GM18517 (cell line): Measurements from ENCODE around the gene CLSTN2.

Experiments
- ATAC-seq: cut with Tn5 transposase; IDR thresholded peaks from one replicate; pipeline ENCODE4 v1.9.1; 2021; ENCODE audit warnings: mild to moderate bottlenecking, moderate library complexity; ENCODE audit not compliant: unreplicated experiment

The CLSTN2 gene

DNA sequence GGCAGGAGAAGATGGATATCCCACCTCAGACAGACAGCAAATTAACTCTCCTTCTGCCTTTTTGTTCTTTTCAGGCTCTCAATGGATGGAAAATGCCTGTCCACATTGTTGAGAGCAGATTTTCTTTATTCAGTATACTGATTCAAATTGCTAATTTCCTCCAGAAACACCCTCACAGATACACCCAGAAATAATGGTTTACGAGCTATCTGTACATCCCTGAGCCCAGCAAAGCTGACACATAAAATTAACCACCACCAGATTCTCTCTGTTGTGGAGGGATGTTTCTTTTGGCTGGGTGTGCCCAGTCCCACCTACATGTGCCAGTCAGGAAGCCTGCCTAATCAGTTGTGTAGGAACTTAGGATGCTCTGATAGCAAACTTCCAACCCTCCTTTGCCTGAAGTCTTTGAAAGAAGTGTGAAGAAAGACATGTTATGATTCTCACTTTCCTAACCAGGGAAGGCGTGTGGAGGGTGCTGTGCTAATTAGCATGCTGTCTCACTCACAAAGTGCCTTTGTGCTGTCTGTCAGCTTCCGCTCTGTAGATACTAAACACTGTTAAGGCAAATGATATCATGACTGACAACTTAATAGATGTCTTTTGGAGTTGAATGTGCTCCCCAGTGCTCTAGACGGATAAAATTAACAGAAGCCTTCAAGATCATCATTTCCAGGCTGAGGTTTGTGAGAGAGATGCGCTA lies 208.5 kb downstream of the CLSTN2 start:
- no peak for ATAC-seq

DNA sequence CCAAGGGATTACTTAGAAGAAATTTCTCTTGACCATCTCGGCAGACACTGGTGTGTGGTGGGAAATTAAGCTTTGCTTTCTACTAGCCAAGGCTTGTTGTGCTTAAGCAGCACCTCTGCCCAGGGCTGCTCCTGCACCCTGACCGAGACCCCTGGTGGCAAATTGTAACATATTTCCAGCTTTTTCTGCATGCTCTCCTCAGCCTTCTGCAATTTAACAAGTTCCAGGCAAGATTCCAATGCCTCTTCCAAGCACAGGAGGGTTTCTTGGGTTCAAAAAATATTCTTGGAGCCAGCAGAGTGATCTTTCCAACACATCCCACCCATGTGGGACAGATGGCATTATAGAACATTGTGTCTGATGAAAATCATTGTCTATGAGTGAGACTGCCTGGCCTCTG lies 210.5 kb downstream of the CLSTN2 start:
- no peak for ATAC-seq

DNA sequence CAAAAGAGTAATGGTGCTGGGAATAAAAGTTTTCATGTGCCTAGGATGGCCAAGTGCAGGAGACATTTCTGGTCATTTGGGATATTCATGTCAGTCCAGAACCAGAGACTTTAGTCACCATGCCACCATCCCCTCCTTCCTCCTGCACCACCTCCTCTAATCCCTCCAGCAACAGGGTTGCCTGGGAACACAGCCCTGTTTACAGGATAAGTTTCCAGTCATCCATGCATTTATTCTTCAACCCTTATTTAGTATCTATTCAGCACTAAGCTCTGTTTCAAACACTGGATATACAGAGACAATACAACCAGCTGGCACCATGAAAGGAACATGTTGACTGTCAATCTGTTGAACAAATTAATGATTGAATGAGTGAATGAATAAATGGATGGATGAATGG lies 211.7 kb downstream of the CLSTN2 start:
- ATAC-seq: no peak

DNA sequence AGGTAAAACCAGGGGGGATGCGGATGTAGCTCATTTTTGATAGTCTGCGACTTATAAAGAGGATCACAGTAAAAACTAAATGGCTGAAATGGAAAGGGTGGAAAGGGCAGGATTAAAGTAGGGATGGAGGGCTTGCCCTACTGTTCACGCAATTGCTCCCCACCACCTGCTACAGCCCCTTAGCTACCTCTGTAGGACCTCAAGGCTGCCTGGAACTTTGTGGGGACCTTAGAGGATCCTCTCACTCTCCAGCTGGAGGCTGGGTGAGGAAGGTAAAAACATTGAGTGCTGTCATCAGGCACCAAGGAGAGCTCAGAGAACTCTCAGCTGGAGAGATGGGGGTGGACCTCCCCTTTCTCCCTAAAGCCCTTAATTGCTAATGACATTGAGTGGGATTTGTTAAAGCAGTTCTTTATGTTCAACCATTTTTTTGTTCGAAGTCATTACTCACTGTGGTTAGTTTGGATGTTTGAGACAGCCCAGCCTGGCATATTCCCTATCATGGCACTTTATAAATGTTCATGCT lies 213.0 kb downstream of the CLSTN2 start:
- no peak for ATAC-seq

DNA sequence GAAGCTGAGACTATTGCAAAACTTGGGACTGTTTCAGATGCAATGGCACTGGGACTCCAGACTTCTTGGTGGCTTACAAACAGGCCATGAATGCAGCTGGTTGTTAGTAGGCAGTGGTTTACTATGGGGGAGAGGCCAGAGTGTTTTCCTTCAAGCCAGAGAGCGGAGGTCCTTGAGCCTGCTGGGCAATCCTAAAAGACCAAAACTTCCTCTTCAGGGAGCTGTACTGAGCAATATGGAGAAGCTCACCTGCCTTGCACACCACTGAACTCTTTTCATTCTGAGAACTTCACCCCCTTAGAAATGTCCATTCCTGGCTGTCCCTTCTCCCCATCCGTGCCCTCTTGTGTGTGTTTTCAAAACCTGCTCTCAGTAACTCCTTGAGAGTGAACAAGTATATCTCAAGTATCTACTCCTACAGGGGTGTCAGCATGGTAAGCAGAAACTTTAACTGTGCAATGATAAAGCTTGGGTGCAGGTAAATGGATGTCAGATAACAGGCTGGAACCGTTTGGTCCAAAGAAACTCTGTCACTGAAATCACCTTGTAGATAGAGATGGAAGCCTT lies 213.9 kb downstream of the CLSTN2 start:
- ATAC-seq: no peak

DNA sequence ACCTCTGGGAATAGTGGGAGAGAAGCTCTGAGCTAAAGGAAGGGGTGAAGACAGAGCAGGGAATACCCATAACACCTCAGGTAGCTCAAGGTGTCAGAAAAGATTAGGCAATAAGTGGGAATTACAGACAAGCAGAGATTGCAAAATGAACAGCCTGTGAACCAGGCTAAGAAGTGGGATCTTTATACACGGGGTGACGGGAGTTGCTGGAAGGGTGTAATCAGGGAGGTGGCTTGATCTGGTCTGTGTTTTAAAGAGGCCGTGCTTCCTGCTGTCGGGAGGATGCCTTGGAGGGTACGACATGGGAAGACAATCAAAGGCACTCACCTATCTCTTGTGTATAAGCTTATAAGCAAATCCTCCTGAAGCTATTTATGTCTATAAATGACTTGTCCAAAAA lies 216.3 kb downstream of the CLSTN2 start:
- ATAC-seq: no peak

DNA sequence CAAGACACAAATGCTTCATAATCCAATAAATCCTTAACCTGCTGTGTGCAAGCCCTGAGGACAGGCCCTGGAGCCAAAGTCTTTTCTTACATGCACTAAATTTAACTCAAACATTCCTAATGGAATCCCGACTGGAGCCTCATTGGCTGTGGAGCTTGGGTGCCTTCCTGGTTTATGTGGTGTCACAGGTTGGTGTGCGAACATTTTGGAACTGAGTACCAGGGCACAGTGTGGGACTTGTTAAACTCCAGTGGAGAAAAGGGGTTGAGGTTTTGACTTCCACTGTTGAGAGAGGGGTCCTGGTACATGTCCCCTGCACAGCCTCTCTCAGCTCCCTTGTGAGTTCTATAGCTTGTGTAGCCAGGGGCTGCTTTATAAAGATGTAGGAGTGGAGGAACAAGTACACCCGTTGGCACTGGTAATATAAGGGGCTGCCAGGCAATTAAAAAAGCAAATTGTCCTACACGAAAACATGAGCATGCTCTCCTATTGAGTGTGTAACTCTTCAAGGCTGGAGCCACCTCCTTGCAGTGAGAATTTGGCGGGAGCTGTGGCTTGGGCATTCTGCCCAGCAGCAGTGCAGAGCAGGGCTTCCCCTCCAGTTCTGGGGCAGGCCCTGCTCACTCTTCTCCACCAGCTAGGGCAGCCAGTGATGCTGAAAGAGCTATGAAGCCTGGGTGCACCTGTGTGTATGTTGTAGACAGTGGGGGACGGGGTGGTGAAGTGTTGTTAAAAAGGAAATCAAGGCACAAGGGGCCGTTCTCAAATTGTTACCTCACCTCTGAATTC lies 218.1 kb downstream of the CLSTN2 start:
- no peak for ATAC-seq

DNA sequence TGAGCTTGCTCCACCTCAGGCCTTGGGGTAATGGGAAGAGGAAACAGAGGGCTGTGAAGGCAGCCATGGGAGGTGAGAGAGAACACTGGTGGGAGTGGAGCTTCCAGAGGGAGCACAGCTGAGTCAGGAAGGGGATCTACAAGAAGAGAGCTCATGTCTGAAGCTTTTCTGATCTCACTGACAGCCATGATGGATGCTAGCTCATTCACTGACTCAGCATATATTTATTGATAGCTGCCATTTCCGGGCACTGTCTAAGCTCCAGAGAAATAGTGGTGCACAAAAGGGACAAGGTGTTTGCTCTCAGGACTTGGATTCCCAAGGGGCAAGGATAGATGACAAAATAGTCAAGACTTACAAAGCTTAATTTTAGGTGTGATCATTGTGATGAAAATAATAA lies 218.8 kb downstream of the CLSTN2 start:
- no peak for ATAC-seq

DNA sequence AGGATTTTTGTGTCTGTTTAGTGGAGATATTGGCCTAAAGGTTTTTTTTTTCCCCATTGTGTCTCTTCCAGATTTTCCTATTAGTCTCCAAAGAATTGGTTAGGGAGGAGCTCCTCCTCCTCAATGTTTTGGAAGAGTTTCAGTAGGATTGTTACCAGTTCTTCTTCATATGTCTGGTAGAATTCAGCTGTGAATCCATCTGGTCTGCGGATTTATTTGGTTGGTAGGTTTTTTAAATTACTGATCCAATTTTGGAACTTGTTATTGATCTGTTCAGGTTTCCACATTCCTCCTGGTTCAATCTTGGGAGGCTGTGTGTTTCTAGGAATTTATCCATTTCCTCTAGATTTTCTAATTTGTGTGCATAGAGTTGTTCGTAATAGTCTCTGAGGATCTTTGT lies 222.2 kb downstream of the CLSTN2 start:
- ATAC-seq: no peak

DNA sequence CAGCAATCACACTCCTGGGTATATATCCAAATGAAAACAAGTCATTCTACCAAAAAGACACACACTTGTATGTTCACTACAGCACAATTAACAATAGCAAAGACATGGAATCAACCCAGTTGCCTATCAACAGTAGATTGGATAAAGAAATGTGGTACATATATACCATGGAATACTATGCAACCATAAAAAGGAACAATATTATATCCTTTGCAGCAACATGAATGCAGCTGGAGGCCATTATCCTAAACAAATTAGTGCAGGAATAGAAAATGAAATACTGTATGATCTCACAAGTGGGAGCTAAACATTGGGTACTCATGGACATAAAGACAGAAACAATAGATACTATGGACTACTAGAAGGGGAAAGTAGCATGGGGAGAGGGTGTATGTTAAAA lies 224.7 kb downstream of the CLSTN2 start:
- no peak for ATAC-seq

DNA sequence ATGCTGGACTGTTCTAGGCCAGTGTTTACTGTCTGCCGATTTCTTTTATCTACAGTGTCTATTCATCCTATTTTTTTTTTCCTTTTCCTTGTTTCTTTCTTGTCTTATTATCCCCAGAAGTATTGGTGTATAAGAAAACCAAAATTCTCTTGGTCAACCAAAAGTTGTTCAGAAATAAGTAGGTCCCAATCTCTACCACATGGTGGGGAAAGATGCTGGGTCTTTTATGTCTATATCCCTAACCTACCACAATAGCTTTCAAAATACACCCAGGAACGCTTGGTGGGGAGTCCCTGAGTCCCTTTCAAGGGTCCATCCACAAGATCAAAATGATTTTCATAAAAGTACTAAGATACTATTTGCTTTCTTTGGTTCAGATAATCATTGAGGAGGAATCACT lies 225.6 kb downstream of the CLSTN2 start:
- no peak for ATAC-seq

DNA sequence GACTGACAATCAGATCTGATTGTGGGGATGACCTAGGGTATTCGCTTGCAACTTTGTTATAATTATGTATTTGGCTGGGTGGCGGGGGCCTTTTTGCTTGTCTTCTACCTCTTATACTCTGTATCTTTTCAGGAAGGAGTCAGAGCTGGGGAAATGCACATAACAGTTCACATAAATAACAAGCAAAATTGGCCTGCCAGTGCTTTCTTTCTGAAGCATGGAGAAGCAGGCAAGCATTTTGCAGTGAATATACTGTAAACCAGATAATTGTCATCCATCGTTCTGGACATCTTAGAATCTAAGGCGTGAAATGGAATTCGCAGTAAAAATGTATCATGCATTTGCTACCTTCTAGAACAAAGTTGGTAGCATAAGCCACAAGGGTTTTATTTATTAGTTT lies 227.6 kb downstream of the CLSTN2 start:
- ATAC-seq: no peak

DNA sequence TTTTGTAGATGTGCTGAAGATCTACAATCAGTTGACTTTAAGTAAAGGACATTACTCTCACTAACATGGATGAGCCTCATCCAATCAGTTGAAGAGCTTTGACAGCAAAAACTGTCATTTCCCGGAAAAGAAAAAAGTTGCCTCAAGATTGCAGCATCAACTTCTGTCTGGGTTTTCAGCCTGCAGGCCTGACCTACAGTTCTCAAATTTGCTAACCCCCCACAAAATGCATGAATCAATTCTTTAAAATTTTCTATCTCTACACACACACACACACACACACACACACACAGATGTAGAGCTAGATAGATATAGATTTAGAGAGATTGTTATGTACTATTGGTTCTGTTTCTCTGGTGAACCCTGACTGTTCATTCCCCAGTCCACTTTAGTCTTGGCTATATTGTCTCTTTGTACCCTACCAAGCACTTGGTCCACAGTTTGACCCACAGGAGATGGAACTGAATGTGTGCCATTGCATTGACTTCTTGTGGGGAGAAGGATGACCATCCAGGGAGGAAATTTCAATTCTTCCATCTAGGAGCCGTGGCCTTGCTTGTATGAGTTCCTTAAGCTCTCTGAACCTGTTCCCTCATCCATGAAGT lies 228.3 kb downstream of the CLSTN2 start:
- ATAC-seq: no peak

DNA sequence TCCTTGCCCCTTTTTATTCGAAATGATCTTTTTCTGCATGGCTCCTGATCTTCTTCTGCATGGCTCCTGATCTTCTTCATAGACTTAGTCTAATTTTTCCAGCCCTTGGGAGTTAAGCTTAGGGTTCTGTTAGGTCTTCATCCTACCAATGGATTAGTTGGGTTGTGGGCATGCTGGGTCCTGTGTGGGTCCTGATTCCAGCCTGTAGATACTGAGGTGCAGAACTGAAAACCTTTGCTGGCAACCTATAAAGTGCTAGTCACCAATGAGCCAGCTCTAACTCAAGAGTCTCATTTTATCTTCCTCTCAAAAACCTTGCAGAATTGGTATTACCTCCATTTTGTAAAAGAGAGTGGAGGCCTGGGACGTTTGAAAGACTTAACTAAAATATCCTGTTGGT lies 229.2 kb downstream of the CLSTN2 start:
- no peak for ATAC-seq

DNA sequence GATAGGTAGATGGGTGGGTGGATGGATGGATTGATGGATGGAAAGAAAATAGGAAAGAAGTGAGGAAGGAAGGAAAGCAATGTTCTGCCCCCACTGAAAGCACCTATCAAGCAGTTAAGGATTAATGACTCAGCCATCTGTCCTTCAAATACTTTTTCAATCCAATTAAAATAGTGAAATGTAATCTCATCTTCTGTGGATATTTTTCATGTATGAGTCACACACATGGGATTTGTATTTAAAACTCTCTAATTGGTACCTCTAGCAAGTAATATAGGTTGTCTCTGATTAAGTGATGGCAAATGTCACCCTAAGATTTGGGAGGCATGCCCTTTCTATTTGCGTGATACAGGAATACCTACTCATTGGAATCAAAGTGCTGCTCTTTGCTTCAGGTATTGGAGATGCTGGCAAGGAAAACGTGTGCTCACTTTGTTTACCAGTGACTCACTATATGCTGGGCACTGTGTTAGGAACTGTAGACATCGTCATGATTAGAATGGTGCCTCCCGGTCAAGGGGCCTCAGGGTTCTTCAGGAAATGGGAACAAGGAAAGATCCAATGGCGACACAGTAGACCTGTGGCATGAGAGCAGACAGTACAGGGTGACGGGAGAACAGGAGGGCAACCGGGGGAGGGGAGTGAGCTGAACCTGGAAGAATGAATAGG lies 230.1 kb downstream of the CLSTN2 start:
- no peak for ATAC-seq

DNA sequence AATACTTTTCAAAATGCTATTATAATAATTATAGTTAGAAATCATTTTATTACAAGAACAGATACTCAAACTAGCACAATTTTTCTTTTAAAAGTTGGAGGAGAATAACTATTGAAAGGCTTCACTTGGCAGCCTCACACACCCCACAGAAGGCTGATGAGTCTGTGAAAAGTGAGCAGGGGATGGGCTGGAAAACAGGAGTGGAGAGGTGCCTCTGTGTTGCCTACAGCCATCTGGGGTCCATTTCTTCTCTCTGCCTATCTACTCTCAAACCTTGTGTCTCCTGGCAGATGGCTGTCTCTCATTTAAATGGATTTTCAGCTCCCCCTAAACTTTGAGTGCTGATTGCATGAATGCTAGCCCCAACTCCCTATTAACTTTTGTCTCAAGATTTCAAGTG lies 230.8 kb downstream of the CLSTN2 start:
- no peak for ATAC-seq

DNA sequence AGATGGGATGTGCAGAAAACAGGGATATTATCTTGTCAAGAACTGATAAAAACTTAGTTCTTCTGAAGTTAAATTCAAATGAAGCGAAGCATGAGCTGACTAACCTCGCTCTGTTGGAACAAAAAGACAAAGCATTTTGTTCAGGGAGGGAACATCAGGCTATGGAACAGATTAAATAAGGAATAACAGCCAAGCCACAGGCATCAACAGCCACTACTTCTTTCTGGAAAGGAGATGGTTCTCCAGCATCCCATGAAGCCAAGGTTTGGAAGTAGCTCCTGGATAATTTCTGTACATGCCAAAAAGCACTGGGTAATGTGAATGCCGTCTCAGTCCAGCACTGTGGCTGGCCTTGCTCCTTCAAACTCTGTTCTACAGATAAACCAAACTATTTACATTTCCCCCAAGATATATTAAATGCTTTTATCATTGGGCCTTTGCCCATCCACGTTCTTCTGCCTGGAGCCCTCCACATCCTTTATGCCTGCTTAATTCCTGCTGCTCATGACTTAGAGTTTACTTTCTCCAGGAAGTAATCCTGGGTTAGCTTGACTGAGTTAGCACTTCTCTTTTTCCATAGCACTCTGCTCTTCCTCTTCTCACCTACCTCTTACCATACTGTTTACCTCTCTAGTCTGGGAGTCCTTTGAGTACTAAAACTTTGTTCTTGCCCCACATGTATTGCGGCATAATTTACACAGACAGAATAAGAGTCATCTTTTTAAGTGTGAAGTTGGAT lies 232.0 kb downstream of the CLSTN2 start:
- ATAC-seq: no peak

DNA sequence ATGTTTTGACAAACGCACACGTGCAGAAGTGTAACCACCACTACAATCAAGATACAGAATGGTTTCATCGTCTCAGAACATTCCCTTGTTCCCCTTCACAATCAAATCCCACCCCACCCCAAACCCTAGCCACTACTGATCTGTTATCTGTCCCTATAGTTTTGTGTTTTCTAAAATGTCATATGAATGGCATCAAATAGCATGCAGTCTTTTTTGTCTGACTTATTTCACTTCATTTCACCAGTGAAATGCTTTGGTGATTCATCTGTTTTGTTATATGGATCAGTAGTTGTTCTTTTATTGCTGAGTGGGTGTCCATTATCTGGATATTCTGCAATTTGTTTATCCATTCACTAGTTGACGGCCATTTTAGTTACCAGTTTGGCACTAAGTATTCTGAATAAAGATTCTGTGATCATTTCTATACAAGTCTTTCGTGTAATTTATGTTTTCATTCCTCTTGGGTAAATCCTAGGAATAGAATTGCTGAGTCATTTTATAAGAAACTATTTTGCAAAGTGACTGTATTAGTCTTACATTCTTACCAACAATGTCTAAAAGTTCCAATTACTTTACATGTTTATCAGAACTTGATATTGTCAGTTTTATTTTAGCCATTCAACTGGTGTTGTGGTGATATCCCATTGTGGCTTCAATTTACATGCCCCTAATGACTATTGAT lies 232.8 kb downstream of the CLSTN2 start:
- ATAC-seq: no peak

DNA sequence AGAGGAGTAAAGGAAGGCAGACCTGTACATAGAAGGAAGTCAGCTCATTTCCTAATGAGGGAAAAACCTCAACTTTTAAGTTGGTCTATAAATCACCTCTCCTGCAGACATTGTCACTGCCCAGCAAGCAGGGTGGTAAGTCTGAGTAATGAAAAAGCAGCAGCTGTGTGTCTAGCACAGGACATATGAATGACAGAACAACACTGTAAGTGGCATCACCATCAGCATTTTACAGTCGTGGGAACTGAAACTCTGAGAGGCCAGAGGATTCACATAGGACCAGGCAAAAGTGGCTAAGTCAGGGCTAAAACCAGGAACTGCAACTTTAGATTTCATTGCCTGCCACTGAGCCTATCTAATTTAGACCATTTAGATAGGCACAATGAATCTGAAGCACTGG lies 235.6 kb downstream of the CLSTN2 start:
- peak; percentile 98 for ATAC-seq

DNA sequence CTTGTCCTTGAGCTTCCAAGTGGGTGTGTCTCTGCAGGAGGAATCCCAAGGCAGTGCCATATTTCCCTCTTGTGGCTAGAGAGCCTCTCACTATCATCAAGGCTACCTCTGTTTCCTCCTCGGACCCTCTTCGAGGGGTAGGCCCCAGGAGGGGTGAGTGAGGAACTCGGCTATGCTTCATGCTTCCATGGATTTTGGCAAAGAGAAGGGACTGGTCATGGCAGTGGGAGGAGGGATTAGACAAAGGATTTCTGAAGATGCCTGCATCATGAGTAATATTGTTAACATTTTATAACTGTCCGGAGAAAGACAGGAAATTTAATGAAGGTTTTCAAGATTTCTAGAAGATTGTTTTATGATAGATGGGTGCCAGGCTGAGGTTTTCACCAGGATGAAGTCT lies 241.5 kb downstream of the CLSTN2 start:
- ATAC-seq: no peak
